ENCODE results near the gene MTHFD2. TPM values are rescaled to one million over a fixed set of nuclear protein-coding genes. Genes with fewer than 3 reads are reported as not detected.

The MTHFD2 gene
- total RNA-seq: 100 to 1,000 TPM in 5 of 8 experiments, 10 to 100 TPM in 3; 46.3 to 256 (median 139) TPM

- Histone ChIP-seq H3K4me3 (peak within 1 kb of the TSS; percentile 67 to 84 (median 76)), H3K27ac (peak within 1 kb of the TSS; percentile 97), H3K4me1 (replicated peaks in 1 of 2) (peaks cover 11 to 12% of the 10 kb centered on the region in 2 donors)
- in situ Hi-C loops (cut with MboI; ENCODE audit: low pct_unique_long_range_greater_than_20kb in 2 of 9, low sequenced_read_pairs in 9 of 9, unreplicated experiment in 9 of 9): no loop called here
- WGBS, 10 experiments: 0 to 7% (median 0%) methylated on average over 1 to 18 of the region's 96 CpGs; no CpG with 5 or more reads in 3 of the 10 experiments
- ATAC-seq (replicated peaks in 6 of 8): peak; percentile 86 to 94 (median 90)
Observed at GRCh38 chr2:74198461-74199274, at the start of gene MTHFD2. TSS of gene MTHFD2 (plus strand) at chr2:74198615. CDS start at chr2:74198642, 27 bp downstream.

GRCh38 chr2:74149247-74149525 lies 49.2 kb upstream of the MTHFD2 start:
- Histone ChIP-seq H3K27ac (no peak overlapping the region), H3K4me1 (replicated peaks in 1 of 2) (peaks cover 13 to 14% of the 10 kb centered on the region in 2 donors), H3K4me3 (peak overlapping the region in 1 of 5 donors; percentile 94)
- ATAC-seq (replicated peaks in 6 of 8): no peak
- WGBS, 10 experiments: 70 to 100% (median 92%) methylated on average over 1 to 5 of the region's 5 CpGs; no CpG with 5 or more reads in 2 of the 10 experiments
- in situ Hi-C loops (cut with MboI; ENCODE audit: low pct_unique_long_range_greater_than_20kb in 2 of 9, low sequenced_read_pairs in 9 of 9, unreplicated experiment in 9 of 9): loop anchor here in 1 of 9 experiments (25.0 kb wide), 1 partner anchor 312 kb away; the partner anchor contains the start of gene STAMBP

- in situ Hi-C loops (cut with MboI; ENCODE audit: low pct_unique_long_range_greater_than_20kb in 2 of 9, low sequenced_read_pairs in 9 of 9, unreplicated experiment in 9 of 9): loop anchor here in 6 of 9 experiments (25.0 kb wide), 1 partner anchor 312 kb away; the partner anchor contains the start of gene STAMBP (in 6 of the 6)
- H3K4me1 ChIP-seq (replicated peaks in 1 of 2): peaks cover 13 to 14% of the 10 kb centered on the region in 2 donors
- WGBS, 10 experiments: 80 to 100% (median 93%) methylated on average over 2 to 7 of the region's 7 CpGs; no CpG with 5 or more reads in 1 of the 10 experiments
- no peak overlapping the region for H3K4me3 ChIP-seq
- H3K27ac ChIP-seq: no peak overlapping the region
- no peak for ATAC-seq (replicated peaks in 6 of 8)
Observed at GRCh38 chr2:74149570-74150319, 48.7 kb upstream of the MTHFD2 start.

GRCh38 chr2:74152954-74153353 lies 45.5 kb upstream of the MTHFD2 start:
- H3K27ac ChIP-seq: no peak overlapping the region
- WGBS, 10 experiments: 80 to 100% (median 100%) methylated on average over 1 to 2 of the region's 2 CpGs; no CpG with 5 or more reads in 2 of the 10 experiments
- H3K4me1 ChIP-seq (replicated peaks in 1 of 2): peaks cover 7 to 8% of the 10 kb centered on the region in 2 donors
- no peak overlapping the region for H3K4me3 ChIP-seq
- ATAC-seq (replicated peaks in 6 of 8): no peak
- in situ Hi-C loops (cut with MboI; ENCODE audit: low pct_unique_long_range_greater_than_20kb in 2 of 9, low sequenced_read_pairs in 9 of 9, unreplicated experiment in 9 of 9): loop anchor here in 5 of 9 experiments (25.0 kb wide), 1 partner anchor 316 kb away; the partner anchor contains the start of gene STAMBP (in 5 of the 5)

GRCh38 chr2:74155830-74156229 lies 42.6 kb upstream of the MTHFD2 start:
- no peak overlapping the region for H3K27ac ChIP-seq
- WGBS, 10 experiments: 91 to 100% (median 100%) methylated on average over 2 to 3 of the region's 3 CpGs
- in situ Hi-C loops (cut with MboI; ENCODE audit: low pct_unique_long_range_greater_than_20kb in 2 of 9, low sequenced_read_pairs in 9 of 9, unreplicated experiment in 9 of 9): loop anchor here in 5 of 9 experiments (25.0 kb wide), 1 partner anchor 319 kb away; the partner anchor contains the start of gene STAMBP (in 5 of the 5)
- no peak for ATAC-seq (replicated peaks in 6 of 8)
- H3K4me3 ChIP-seq: no peak overlapping the region
- no peaks in the 10 kb centered on the region for H3K4me1 ChIP-seq (replicated peaks in 1 of 2)

GRCh38 chr2:74162951-74163350 lies 35.5 kb upstream of the MTHFD2 start:
- no peak overlapping the region for H3K4me3 ChIP-seq
- in situ Hi-C loops (cut with MboI; ENCODE audit: low pct_unique_long_range_greater_than_20kb in 2 of 9, low sequenced_read_pairs in 9 of 9, unreplicated experiment in 9 of 9): loop anchor here in 5 of 9 experiments (25.0 kb wide), 1 partner anchor 326 kb away; the partner anchor contains the start of gene STAMBP (in 5 of the 5)
- no peak for ATAC-seq (replicated peaks in 6 of 8)
- H3K27ac ChIP-seq: no peak overlapping the region
- 91 to 100% (median 96%) methylated on average over 2 to 6 of the region's 6 CpGs; no CpG with 5 or more reads in 1 of the 10 experiments for WGBS, 10 experiments
- no peaks in the 10 kb centered on the region for H3K4me1 ChIP-seq (replicated peaks in 1 of 2)

- H3K4me1 ChIP-seq (replicated peaks in 1 of 2): no peaks in the 10 kb centered on the region
- H3K4me3 ChIP-seq: no peak overlapping the region
- in situ Hi-C loops (cut with MboI; ENCODE audit: low pct_unique_long_range_greater_than_20kb in 2 of 9, low sequenced_read_pairs in 9 of 9, unreplicated experiment in 9 of 9): loop anchor here in 5 of 9 experiments (25.0 kb wide), 1 partner anchor 327 kb away; the partner anchor contains the start of gene STAMBP (in 5 of the 5)
- ATAC-seq (replicated peaks in 6 of 8): no peak
- H3K27ac ChIP-seq: no peak overlapping the region
- 89 to 100% (median 96%) methylated on average over 1 of the region's 1 CpG; no CpG with 5 or more reads in 4 of the 10 experiments for WGBS, 10 experiments
Observed at GRCh38 chr2:74164761-74165160, 33.7 kb upstream of the MTHFD2 start.

- WGBS, 10 experiments: 23 to 100% (median 87%) methylated on average over 1 to 2 of the region's 2 CpGs; no CpG with 5 or more reads in 1 of the 10 experiments
- ATAC-seq (replicated peaks in 6 of 8): no peak
- Histone ChIP-seq H3K4me1 (replicated peaks in 1 of 2) (no peaks in the 10 kb centered on the region), H3K4me3 (no peak overlapping the region), H3K27ac (no peak overlapping the region)
- in situ Hi-C loops (cut with MboI; ENCODE audit: low pct_unique_long_range_greater_than_20kb in 2 of 9, low sequenced_read_pairs in 9 of 9, unreplicated experiment in 9 of 9): loop anchor here in 5 of 9 experiments (25.0 kb wide), 1 partner anchor 331 kb away; the partner anchor contains the start of gene STAMBP (in 5 of the 5)
Observed at GRCh38 chr2:74168739-74169138, 29.7 kb upstream of the MTHFD2 start.

GRCh38 chr2:74174909-74175308 lies 23.5 kb upstream of the MTHFD2 start:
- H3K4me3 ChIP-seq: no peak overlapping the region
- H3K4me1 ChIP-seq (replicated peaks in 1 of 2): peaks cover 4 to 8% of the 10 kb centered on the region in 2 donors
- WGBS, 10 experiments: 80 to 100% (median 100%) methylated on average over 1 of the region's 1 CpG; no CpG with 5 or more reads in 5 of the 10 experiments
- ATAC-seq (replicated peaks in 6 of 8): no peak
- in situ Hi-C loops (cut with MboI; ENCODE audit: low pct_unique_long_range_greater_than_20kb in 2 of 9, low sequenced_read_pairs in 9 of 9, unreplicated experiment in 9 of 9): loop anchor here in 5 of 9 experiments (25.0 kb wide), 1 partner anchor 338 kb away; the partner anchor contains the start of gene STAMBP (in 5 of the 5)
- H3K27ac ChIP-seq: no peak overlapping the region

- Histone ChIP-seq H3K4me1 (replicated peaks in 1 of 2) (peaks cover 4 to 14% of the 10 kb centered on the region in 2 donors), H3K27ac (no peak overlapping the region), H3K4me3 (peak overlapping the region; percentile 62 to 90 (median 76))
- no peak for ATAC-seq (replicated peaks in 6 of 8)
- in situ Hi-C loops (cut with MboI; ENCODE audit: low pct_unique_long_range_greater_than_20kb in 2 of 9, low sequenced_read_pairs in 9 of 9, unreplicated experiment in 9 of 9): no loop called here
Observed at GRCh38 chr2:74177696-74178095, 20.7 kb upstream of the MTHFD2 start.

- peak within 1 kb of the TSS; percentile 62 to 90 (median 76) for H3K4me3 ChIP-seq
- ATAC-seq (replicated peaks in 6 of 8): peak; percentile 87 to 98 (median 96)
- peaks cover 4 to 14% of the 10 kb centered on the region in 2 donors for H3K4me1 ChIP-seq (replicated peaks in 1 of 2)
- peak within 1 kb of the TSS; percentile 81 to 92 for H3K27ac ChIP-seq
- in situ Hi-C loops (cut with MboI; ENCODE audit: low pct_unique_long_range_greater_than_20kb in 2 of 9, low sequenced_read_pairs in 9 of 9, unreplicated experiment in 9 of 9): no loop called here
- 0 to 40% (median 0%) methylated on average over 1 to 18 of the region's 84 CpGs; no CpG with 5 or more reads in 1 of the 10 experiments for WGBS, 10 experiments
Observed at GRCh38 chr2:74178211-74179062, 20.0 kb upstream of the MTHFD2 start, which contains the start of gene MOB1A. TSS of gene MOB1A (minus strand) at chr2:74178879. CDS start at chr2:74178674, 205 bp downstream.

Data from motor neuron (in vitro differentiated cells).